ENCODE results near the gene NPB.

Gene NPB

GRCh38 chr17:81922566-81923301 is 20.7 kb downstream of the NPB start:
- WGBS (ENCODE audit: insufficient coverage, insufficient read length): no CpG with 5 or more reads among the region's 58 CpGs
- no peak for DNase-seq (ENCODE audit: low read depth, low spot score)
- H3K36me3 ChIP-seq (ENCODE audit: control insufficient read depth, insufficient read depth, low read length): peaks cover 9% of the 10 kb centered on the region; the same call in 1 of the 2 replicates
- H3K27ac ChIP-seq (ENCODE audit: low read length): no peak overlapping the region
- H3K27me3 ChIP-seq (ENCODE audit: control insufficient read depth, insufficient read depth, low read length): no peaks in the 10 kb centered on the region
- H3K4me1 ChIP-seq (ENCODE audit: control insufficient read depth, insufficient read depth, low read length): peaks cover 22% of the 10 kb centered on the region
- no peaks in the 10 kb centered on the region for H3K9me3 ChIP-seq (ENCODE audit: control insufficient read depth, insufficient read depth, low read length)
- no peak overlapping the region for H3K4me3 ChIP-seq (ENCODE audit: low read length)

- Histone ChIP-seq H3K27me3 (ENCODE audit: control insufficient read depth, insufficient read depth, low read length) (0 out of 2 replicates have a peak, but pooled peaks cover under 1% of the 10 kb centered on the region), H3K4me1 (ENCODE audit: control insufficient read depth, insufficient read depth, low read length) (peaks cover 22% of the 10 kb centered on the region), H3K9me3 (ENCODE audit: control insufficient read depth, insufficient read depth, low read length) (no peaks in the 10 kb centered on the region), H3K36me3 (ENCODE audit: control insufficient read depth, insufficient read depth, low read length) (peaks cover 9% of the 10 kb centered on the region; the same call in 1 of the 2 replicates), H3K27ac (ENCODE audit: low read length) (no peak overlapping the region), H3K4me3 (ENCODE audit: low read length) (no peak overlapping the region; the same call in 1 of the 2 replicates)
- WGBS (ENCODE audit: insufficient coverage, insufficient read length): no CpG with 5 or more reads among the region's 32 CpGs
- DNase-seq (ENCODE audit: low read depth, low spot score): no peak
Observed at GRCh38 chr17:81923302-81924260, 21.5 kb downstream of the NPB start.

GRCh38 chr17:81924557-81925532 is 22.8 kb downstream of the NPB start:
- Histone ChIP-seq H3K27me3 (ENCODE audit: control insufficient read depth, insufficient read depth, low read length) (0 out of 2 replicates have a peak, but pooled peaks cover 1% of the 10 kb centered on the region), H3K4me1 (ENCODE audit: control insufficient read depth, insufficient read depth, low read length) (peaks cover 22% of the 10 kb centered on the region), H3K4me3 (ENCODE audit: low read length) (no peak overlapping the region), H3K9me3 (ENCODE audit: control insufficient read depth, insufficient read depth, low read length) (no peaks in the 10 kb centered on the region), H3K27ac (ENCODE audit: low read length) (no peak overlapping the region), H3K36me3 (ENCODE audit: control insufficient read depth, insufficient read depth, low read length) (peaks cover 9% of the 10 kb centered on the region; the same call in 1 of the 2 replicates)
- no peak for DNase-seq (ENCODE audit: low read depth, low spot score)
- no CpG with 5 or more reads among the region's 21 CpGs for WGBS (ENCODE audit: insufficient coverage, insufficient read length)

- Histone ChIP-seq H3K4me1 (ENCODE audit: control insufficient read depth, insufficient read depth, low read length) (peaks cover 22% of the 10 kb centered on the region), H3K36me3 (ENCODE audit: control insufficient read depth, insufficient read depth, low read length) (peaks cover 6% of the 10 kb centered on the region; the same call in 1 of the 2 replicates), H3K4me3 (ENCODE audit: low read length) (peak overlapping the region; percentile 81; the same call in 1 of the 2 replicates), H3K9me3 (ENCODE audit: control insufficient read depth, insufficient read depth, low read length) (no peaks in the 10 kb centered on the region), H3K27ac (ENCODE audit: low read length) (no peak overlapping the region), H3K27me3 (ENCODE audit: control insufficient read depth, insufficient read depth, low read length) (0 out of 2 replicates have a peak, but pooled peaks cover 1% of the 10 kb centered on the region)
- no CpG with 5 or more reads among the region's 10 CpGs for WGBS (ENCODE audit: insufficient coverage, insufficient read length)
- no peak for DNase-seq (ENCODE audit: low read depth, low spot score)
Observed at GRCh38 chr17:81925860-81926450, 23.9 kb downstream of the NPB start.

- no peak for DNase-seq (ENCODE audit: low read depth, low spot score)
- Histone ChIP-seq H3K36me3 (ENCODE audit: control insufficient read depth, insufficient read depth, low read length) (peaks cover 4% of the 10 kb centered on the region; the same call in 1 of the 2 replicates), H3K4me1 (ENCODE audit: control insufficient read depth, insufficient read depth, low read length) (peaks cover 22% of the 10 kb centered on the region), H3K27ac (ENCODE audit: low read length) (no peak overlapping the region), H3K27me3 (ENCODE audit: control insufficient read depth, insufficient read depth, low read length) (0 out of 2 replicates have a peak, but pooled peaks cover 1% of the 10 kb centered on the region), H3K4me3 (ENCODE audit: low read length) (peak overlapping the region; percentile 81), H3K9me3 (ENCODE audit: control insufficient read depth, insufficient read depth, low read length) (no peaks in the 10 kb centered on the region)
- no CpG with 5 or more reads among the region's 46 CpGs for WGBS (ENCODE audit: insufficient coverage, insufficient read length)
Observed at GRCh38 chr17:81926451-81927151, 24.6 kb downstream of the NPB start.

GRCh38 chr17:81927152-81927652 is 25.2 kb downstream of the NPB start:
- Histone ChIP-seq H3K4me1 (ENCODE audit: control insufficient read depth, insufficient read depth, low read length) (peaks cover 22% of the 10 kb centered on the region), H3K27me3 (ENCODE audit: control insufficient read depth, insufficient read depth, low read length) (0 out of 2 replicates have a peak, but pooled peaks cover 1% of the 10 kb centered on the region), H3K9me3 (ENCODE audit: control insufficient read depth, insufficient read depth, low read length) (no peaks in the 10 kb centered on the region), H3K36me3 (ENCODE audit: control insufficient read depth, insufficient read depth, low read length) (no peaks in the 10 kb centered on the region; the same call in 1 of the 2 replicates), H3K27ac (ENCODE audit: low read length) (no peak overlapping the region), H3K4me3 (ENCODE audit: low read length) (peak overlapping the region; percentile 81)
- no CpG with 5 or more reads among the region's 78 CpGs for WGBS (ENCODE audit: insufficient coverage, insufficient read length)
- DNase-seq (ENCODE audit: low read depth, low spot score): no peak

- no peaks in the 10 kb centered on the region for H3K9me3 ChIP-seq (ENCODE audit: control insufficient read depth, insufficient read depth, low read length)
- peak within 1 kb of the TSS; percentile 81 for H3K4me3 ChIP-seq (ENCODE audit: low read length)
- H3K4me1 ChIP-seq (ENCODE audit: control insufficient read depth, insufficient read depth, low read length): peaks cover 19% of the 10 kb centered on the region
- H3K36me3 ChIP-seq (ENCODE audit: control insufficient read depth, insufficient read depth, low read length): no peaks in the 10 kb centered on the region; the same call in 1 of the 2 replicates
- no peak within 1 kb of the TSS for H3K27ac ChIP-seq (ENCODE audit: low read length)
- 0 out of 2 replicates have a peak, but pooled peaks cover 1% of the 10 kb centered on the region for H3K27me3 ChIP-seq (ENCODE audit: control insufficient read depth, insufficient read depth, low read length)
- no peak for DNase-seq (ENCODE audit: low read depth, low spot score)
- WGBS (ENCODE audit: insufficient coverage, insufficient read length): no CpG with 5 or more reads among the region's 98 CpGs
Observed at GRCh38 chr17:81927653-81928543, 25.9 kb downstream of the NPB start, which contains the start of gene MAFG. Gene MAFG (minus strand): TSS chr17:81927735. CDS start chr17:81923185, 4,550 bp downstream.

- Histone ChIP-seq H3K9me3 (ENCODE audit: control insufficient read depth, insufficient read depth, low read length) (no peaks in the 10 kb centered on the region), H3K36me3 (ENCODE audit: control insufficient read depth, insufficient read depth, low read length) (no peaks in the 10 kb centered on the region), H3K4me3 (ENCODE audit: low read length) (peak overlapping the region; percentile 81; the same call in 1 of the 2 replicates), H3K27me3 (ENCODE audit: control insufficient read depth, insufficient read depth, low read length) (0 out of 2 replicates have a peak, but pooled peaks cover 1% of the 10 kb centered on the region), H3K27ac (ENCODE audit: low read length) (no peak overlapping the region), H3K4me1 (ENCODE audit: control insufficient read depth, insufficient read depth, low read length) (peaks cover 16% of the 10 kb centered on the region)
- no CpG with 5 or more reads among the region's 44 CpGs for whole genome bisulfite sequencing (ENCODE audit: insufficient coverage, insufficient read length)
- no peak for DNase-seq (ENCODE audit: low read depth, low spot score)
Observed at GRCh38 chr17:81928544-81929252, 26.7 kb downstream of the NPB start.
